ENCODE data around the gene CLUH.
A peak's percentile ranks its signal among the peaks of the same experiment; 100 is the strongest.

Gene CLUH

GRCh38 chr17:2749784-2750181 lies 38.2 kb upstream of the CLUH start:
- peak; percentile 51 for DNase-seq (ENCODE audit: low read depth)
- no peak overlapping the region for H3K4me3 ChIP-seq (ENCODE audit: low read length)
- no peak for TF ChIP-seq CTCF (conservative IDR thresholded peaks at IDR 0.05; ENCODE audit: low read length)

GRCh38 chr17:2749058-2749783 lies 37.7 kb upstream of the CLUH start, which contains the start of gene CCDC92B:
TSS of gene CCDC92B (minus strand) at chr17:2749652. CDS start at chr17:2735145, 14,507 bp downstream.
- TF ChIP-seq CTCF (conservative IDR thresholded peaks at IDR 0.05; ENCODE audit: low read length): no peak
- no peak within 1 kb of the TSS for H3K4me3 ChIP-seq (ENCODE audit: low read length)
- no peak for DNase-seq (ENCODE audit: low read depth)

GRCh38 chr17:2745317-2746037 lies 33.9 kb upstream of the CLUH start:
- TF ChIP-seq CTCF (conservative IDR thresholded peaks at IDR 0.05; ENCODE audit: low read length): no peak
- no peak overlapping the region for H3K4me3 ChIP-seq (ENCODE audit: low read length)
- no peak for DNase-seq (ENCODE audit: low read depth)

- no peak for TF ChIP-seq CTCF (conservative IDR thresholded peaks at IDR 0.05; ENCODE audit: low read length)
- H3K4me3 ChIP-seq (ENCODE audit: low read length): no peak overlapping the region
- DNase-seq (ENCODE audit: low read depth): no peak
These were observed 26.1 kb upstream of the CLUH start for GRCh38 chr17:2737693-2738092.

GRCh38 chr17:2736956-2737355 lies 25.4 kb upstream of the CLUH start:
- no peak overlapping the region for H3K4me3 ChIP-seq (ENCODE audit: low read length)
- TF ChIP-seq CTCF (conservative IDR thresholded peaks at IDR 0.05; ENCODE audit: low read length): no peak
- DNase-seq (ENCODE audit: low read depth): no peak

GRCh38 chr17:2735896-2736295 lies 24.3 kb upstream of the CLUH start:
- TF ChIP-seq CTCF (conservative IDR thresholded peaks at IDR 0.05; ENCODE audit: low read length): no peak
- no peak overlapping the region for H3K4me3 ChIP-seq (ENCODE audit: low read length)
- DNase-seq (ENCODE audit: low read depth): no peak

- no peak for DNase-seq (ENCODE audit: low read depth)
- no peak for TF ChIP-seq CTCF (conservative IDR thresholded peaks at IDR 0.05; ENCODE audit: low read length)
- no peak overlapping the region for H3K4me3 ChIP-seq (ENCODE audit: low read length)
These were observed 23.4 kb upstream of the CLUH start for GRCh38 chr17:2734939-2735338.

Measured in AG10803 (cell line).